KMS-11 (cell line): Measurements from ENCODE around the gene TENM4.

Experiments used
- H2AFZ ChIP-seq: fragments of 200-600 bp; sonication (generic); 2 replicates; pipeline ENCODE4 v1.6.1; 2016; ENCODE audit warnings: antibody characterized with exemption, mixed run types, low read depth
- H3K27ac ChIP-seq: fragments of 200-600 bp; sonication (generic); 2 replicates; pipeline ENCODE4 v1.6.1; 2016; ENCODE audit warnings: mild to moderate bottlenecking, mixed run types
- H3K27me3 ChIP-seq: fragments of 200-600 bp; sonication (generic); 2 replicates; pipeline ENCODE4 v1.6.1; 2017; ENCODE audit warnings: mild to moderate bottlenecking, low read depth, mixed run types, moderate library complexity; ENCODE audit not compliant: insufficient read depth
- H3K36me3 ChIP-seq: fragments of 200-600 bp; sonication (generic); 2 replicates; pipeline ENCODE4 v1.6.1; 2017; ENCODE audit warnings: mild to moderate bottlenecking, mixed run types; ENCODE audit not compliant: insufficient read depth
- H3K4me1 ChIP-seq: fragments of 200-600 bp; sonication (generic); 2 replicates; pipeline ENCODE4 v1.6.1; 2016; ENCODE audit warnings: mild to moderate bottlenecking, low read depth, mixed run types; ENCODE audit not compliant: poor library complexity, severe bottlenecking
- H3K4me2 ChIP-seq: fragments of 200-600 bp; sonication (generic); 2 replicates; pipeline ENCODE4 v1.7.0; 2016; ENCODE audit warnings: mild to moderate bottlenecking, mixed run types
- H3K4me3 ChIP-seq: fragments of 200-600 bp; sonication (generic); IDR thresholded peaks from 2 replicates; pipeline ENCODE4 v1.6.1; 2017; ENCODE audit warnings: low read depth, low read length, mixed read lengths; ENCODE audit not compliant: insufficient read depth
- H3K79me2 ChIP-seq: fragments of 200-600 bp; sonication (generic); 2 replicates; pipeline ENCODE4 v1.6.1; 2016; ENCODE audit warnings: low read depth, mixed run types; ENCODE audit not compliant: insufficient read depth
- H3K9ac ChIP-seq: fragments of 200-600 bp; sonication (generic); 2 replicates; pipeline ENCODE4 v1.6.1; 2016; ENCODE audit warnings: mild to moderate bottlenecking, mixed run types
- H4K20me1 ChIP-seq: fragments of 200-600 bp; sonication (generic); 2 replicates; pipeline ENCODE4 v1.6.1; 2016; ENCODE audit warnings: mild to moderate bottlenecking, mixed run types; ENCODE audit not compliant: insufficient read depth
- TF ChIP-seq, protein P1 (sequence below): fragments of 200-600 bp; sonication (generic); conservative IDR thresholded peaks from 2 replicates; pipeline ENCODE4 v1.6.1; 2017; ENCODE audit warnings: low read depth, mild to moderate bottlenecking, antibody characterized with exemption, low read length, moderate library complexity, mixed read lengths

Gene TENM4

DNA sequence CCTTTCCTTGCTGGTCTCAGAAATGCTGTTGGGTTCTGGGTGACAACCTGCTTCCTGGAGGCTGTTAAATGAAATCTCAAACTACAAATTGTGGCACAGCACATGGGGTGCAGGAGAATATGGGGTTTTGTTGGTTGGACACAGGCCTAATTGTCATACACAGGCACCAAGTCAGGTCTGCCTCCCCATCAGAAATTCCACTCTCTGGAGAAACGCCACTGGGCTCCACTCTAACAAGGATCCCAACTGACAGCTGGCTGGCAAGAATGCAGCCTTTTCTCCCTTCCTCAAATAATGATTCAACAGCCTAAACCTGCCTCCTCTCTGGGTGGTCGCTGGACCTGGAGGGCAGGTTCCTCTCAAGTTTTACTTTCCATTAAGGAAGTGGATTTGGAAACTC lies 688.3 kb downstream of the TENM4 start:
- no peak overlapping the region for H3K9ac ChIP-seq
- TF ChIP-seq, protein P1, sequence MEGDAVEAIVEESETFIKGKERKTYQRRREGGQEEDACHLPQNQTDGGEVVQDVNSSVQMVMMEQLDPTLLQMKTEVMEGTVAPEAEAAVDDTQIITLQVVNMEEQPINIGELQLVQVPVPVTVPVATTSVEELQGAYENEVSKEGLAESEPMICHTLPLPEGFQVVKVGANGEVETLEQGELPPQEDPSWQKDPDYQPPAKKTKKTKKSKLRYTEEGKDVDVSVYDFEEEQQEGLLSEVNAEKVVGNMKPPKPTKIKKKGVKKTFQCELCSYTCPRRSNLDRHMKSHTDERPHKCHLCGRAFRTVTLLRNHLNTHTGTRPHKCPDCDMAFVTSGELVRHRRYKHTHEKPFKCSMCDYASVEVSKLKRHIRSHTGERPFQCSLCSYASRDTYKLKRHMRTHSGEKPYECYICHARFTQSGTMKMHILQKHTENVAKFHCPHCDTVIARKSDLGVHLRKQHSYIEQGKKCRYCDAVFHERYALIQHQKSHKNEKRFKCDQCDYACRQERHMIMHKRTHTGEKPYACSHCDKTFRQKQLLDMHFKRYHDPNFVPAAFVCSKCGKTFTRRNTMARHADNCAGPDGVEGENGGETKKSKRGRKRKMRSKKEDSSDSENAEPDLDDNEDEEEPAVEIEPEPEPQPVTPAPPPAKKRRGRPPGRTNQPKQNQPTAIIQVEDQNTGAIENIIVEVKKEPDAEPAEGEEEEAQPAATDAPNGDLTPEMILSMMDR = no peak
- no peak overlapping the region for H3K4me3 ChIP-seq
- H3K79me2 ChIP-seq = no peaks in the 10 kb centered on the region
- no peak overlapping the region for H3K4me2 ChIP-seq
- H3K4me1 ChIP-seq = no peaks in the 10 kb centered on the region
- H3K36me3 ChIP-seq = no peaks in the 10 kb centered on the region
- H3K27me3 ChIP-seq = no peaks in the 10 kb centered on the region
- H4K20me1 ChIP-seq = no peaks in the 10 kb centered on the region
- no peak overlapping the region for H2AFZ ChIP-seq
- H3K27ac ChIP-seq = no peak overlapping the region

DNA sequence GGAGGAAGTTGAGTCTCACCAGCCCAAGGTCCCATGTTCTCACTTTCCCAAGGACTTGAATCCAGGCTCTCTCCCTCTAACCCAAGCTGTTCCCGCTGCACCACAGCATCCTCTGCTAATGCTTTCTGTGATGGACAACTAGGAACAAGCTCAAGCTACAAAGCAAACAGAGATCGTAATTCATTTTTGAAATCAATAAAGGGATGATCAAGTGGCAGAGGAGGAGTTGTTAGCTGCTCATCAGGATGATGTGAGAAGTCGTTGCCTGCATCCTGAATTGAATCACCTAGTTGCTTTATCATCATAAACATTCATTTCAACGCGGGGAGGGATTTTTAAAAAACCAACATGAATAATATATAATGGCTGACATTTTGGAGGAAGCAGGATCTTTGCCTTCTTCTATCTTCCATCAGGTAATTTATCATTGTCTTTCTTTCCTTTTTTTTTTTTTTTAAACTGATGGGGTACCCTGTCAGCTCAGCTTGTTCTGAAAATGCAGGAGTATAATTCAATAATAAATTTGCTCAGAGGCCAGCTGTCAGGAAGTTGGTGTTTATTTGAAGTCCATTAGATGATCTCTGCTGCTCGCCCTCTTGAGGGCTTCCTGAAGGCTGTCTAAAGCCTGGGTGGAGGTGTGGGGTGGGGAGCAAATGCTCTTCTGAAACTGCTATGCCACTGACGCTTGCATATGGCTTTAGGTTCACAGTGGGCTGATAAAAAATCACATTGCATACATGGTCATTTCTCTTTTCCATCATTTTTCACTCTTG lies 691.7 kb downstream of the TENM4 start:
- no peak overlapping the region for H3K4me2 ChIP-seq
- no peaks in the 10 kb centered on the region for H3K36me3 ChIP-seq
- no peak overlapping the region for H2AFZ ChIP-seq
- no peaks in the 10 kb centered on the region for H3K79me2 ChIP-seq
- H3K4me1 ChIP-seq = no peaks in the 10 kb centered on the region
- no peaks in the 10 kb centered on the region for H3K27me3 ChIP-seq
- H3K4me3 ChIP-seq = no peak overlapping the region
- H3K27ac ChIP-seq = no peak overlapping the region
- TF ChIP-seq, protein P1 = no peak
- no peak overlapping the region for H3K9ac ChIP-seq
- no peaks in the 10 kb centered on the region for H4K20me1 ChIP-seq

DNA sequence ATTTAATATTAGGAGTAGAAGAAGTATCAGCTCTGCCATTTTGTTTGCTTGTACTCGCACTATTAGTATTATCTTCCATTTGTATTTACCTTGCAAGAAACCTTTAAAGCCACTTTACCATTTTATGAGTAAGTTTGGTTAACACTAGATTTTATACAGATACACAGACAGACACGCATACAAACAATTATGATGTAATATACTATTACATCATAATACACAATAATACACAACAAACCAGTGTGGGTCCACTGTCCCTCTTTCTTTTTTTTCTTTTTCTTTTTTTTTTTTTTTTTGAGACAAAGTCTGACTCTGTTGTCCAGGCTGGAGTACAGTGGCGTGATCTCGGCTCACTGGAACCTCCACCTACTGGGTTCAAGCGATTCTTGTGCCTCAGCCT lies 695.9 kb downstream of the TENM4 start:
- Histone ChIP-seq H3K9ac (no peak overlapping the region), H3K4me1 (no peaks in the 10 kb centered on the region), H3K4me3 (no peak overlapping the region), H3K4me2 (no peak overlapping the region), H3K27me3 (no peaks in the 10 kb centered on the region), H3K27ac (no peak overlapping the region), H4K20me1 (no peaks in the 10 kb centered on the region), H3K36me3 (no peaks in the 10 kb centered on the region), H3K79me2 (no peaks in the 10 kb centered on the region), H2AFZ (no peak overlapping the region)
- TF ChIP-seq, protein P1 = no peak

DNA sequence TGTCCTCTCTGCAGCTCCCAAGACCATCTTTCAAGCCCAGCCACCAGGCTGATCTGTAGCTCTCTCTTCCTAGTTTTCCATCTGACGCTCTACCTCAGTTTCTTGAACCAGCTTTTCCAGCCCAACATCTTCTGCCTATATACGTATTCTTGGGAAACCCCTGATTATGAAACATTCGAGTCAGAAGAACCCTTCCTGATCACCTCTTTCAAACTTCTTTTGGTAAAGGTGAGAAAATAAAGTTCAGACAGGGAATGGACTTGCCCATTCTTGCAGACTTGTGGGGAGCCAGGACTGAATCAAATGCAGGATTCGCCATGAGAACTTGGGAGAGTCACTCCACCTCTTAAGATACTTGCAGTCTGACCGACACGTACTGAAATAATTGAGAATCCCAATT lies 696.6 kb downstream of the TENM4 start:
- H3K27ac ChIP-seq = no peak overlapping the region
- H3K79me2 ChIP-seq = no peaks in the 10 kb centered on the region
- no peak overlapping the region for H2AFZ ChIP-seq
- H3K36me3 ChIP-seq = no peaks in the 10 kb centered on the region
- H3K4me2 ChIP-seq = no peak overlapping the region
- no peaks in the 10 kb centered on the region for H3K27me3 ChIP-seq
- no peaks in the 10 kb centered on the region for H4K20me1 ChIP-seq
- H3K4me3 ChIP-seq = no peak overlapping the region
- H3K4me1 ChIP-seq = no peaks in the 10 kb centered on the region
- TF ChIP-seq, protein P1 = no peak
- no peak overlapping the region for H3K9ac ChIP-seq
